Measurements from ENCODE around the gene NPAP1.
"Not testable (repeated sequence)": the region's sequence is repeated elsewhere in the genome, so short reads cannot be mapped to it uniquely, and the experiment has no call there.

The NPAP1 gene, protein sequence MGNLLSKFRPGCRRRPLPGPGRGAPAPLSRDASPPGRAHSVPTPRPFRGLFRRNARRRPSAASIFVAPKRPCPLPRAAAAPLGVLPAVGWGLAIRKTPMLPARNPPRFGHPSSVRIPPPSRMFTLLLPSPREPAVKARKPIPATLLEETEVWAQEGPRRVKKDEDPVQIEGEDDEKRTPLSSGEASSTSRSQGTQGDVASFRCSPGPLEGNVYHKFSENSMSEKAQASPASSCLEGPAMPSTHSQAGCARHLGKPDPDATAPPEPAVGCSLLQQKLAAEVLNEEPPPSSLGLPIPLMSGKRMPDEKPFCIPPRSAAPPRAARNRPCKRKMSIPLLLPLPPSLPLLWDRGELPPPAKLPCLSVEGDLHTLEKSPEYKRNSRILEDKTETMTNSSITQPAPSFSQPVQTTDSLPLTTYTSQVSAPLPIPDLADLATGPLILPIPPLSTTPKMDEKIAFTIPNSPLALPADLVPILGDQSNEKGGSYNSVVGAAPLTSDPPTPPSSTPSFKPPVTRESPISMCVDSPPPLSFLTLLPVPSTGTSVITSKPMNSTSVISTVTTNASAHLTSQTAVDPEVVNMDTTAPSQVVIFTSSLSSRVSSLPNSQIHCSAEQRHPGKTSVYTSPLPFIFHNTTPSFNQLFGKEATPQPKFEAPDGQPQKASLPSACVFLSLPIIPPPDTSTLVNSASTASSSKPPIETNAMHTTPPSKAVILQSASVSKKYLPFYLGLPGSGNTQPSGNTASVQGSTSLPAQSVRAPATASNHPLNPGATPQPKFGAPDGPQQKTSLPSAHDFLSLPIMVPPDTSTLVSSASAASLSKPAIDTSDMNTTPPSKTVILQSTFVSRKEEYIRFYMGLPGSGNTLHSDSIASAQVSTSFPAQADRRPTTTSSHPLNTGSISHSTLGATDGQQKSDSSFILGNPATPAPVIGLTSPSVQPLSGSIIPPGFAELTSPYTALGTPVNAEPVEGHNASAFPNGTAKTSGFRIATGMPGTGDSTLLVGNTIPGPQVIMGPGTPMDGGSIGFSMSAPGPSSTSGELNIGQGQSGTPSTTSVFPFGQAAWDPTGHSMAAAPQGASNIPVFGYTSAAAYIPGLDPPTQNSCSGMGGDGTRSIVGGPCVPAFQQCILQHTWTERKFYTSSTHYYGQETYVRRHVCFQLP

DNA sequence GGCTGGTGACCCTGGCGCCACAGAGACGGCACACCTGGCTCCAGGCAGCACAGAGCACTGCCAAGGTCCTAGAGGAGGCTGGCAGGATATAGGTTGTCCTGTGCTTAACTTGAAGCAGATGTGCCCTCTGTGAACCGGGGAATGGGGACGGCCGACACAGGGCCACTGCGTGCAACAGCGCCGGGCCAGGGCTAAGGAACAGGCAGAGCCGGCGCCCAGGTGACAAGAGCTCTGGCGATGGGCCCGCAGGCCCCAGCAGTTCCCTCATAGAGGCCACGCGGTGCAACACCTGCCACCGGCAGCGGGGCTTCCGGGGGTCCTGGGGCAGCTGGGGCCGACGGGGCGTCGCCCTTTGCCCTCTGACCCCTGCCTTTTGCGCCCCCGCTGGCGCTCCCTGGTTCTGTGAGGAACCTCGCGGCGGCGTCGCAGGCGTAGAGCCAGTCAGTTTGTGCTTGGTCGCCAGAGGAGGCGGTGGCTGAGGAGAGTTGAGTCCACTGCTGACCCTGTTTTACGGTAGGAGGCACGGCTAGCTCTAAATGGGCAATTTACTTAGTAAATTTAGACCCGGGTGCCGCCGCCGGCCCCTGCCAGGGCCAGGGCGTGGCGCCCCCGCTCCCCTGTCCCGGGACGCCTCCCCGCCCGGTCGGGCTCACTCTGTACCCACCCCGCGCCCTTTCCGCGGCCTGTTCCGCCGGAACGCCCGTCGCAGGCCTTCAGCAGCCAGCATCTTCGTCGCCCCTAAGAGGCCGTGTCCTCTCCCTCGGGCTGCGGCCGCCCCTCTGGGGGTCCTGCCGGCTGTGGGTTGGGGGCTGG, at the start of gene NPAP1:
Gene NPAP1 (plus strand): TSS at position 444 of the 813 bp plus-strand sequence. CDS start 93 bp downstream, at position 537.
- TF ChIP-seq, protein P1, sequence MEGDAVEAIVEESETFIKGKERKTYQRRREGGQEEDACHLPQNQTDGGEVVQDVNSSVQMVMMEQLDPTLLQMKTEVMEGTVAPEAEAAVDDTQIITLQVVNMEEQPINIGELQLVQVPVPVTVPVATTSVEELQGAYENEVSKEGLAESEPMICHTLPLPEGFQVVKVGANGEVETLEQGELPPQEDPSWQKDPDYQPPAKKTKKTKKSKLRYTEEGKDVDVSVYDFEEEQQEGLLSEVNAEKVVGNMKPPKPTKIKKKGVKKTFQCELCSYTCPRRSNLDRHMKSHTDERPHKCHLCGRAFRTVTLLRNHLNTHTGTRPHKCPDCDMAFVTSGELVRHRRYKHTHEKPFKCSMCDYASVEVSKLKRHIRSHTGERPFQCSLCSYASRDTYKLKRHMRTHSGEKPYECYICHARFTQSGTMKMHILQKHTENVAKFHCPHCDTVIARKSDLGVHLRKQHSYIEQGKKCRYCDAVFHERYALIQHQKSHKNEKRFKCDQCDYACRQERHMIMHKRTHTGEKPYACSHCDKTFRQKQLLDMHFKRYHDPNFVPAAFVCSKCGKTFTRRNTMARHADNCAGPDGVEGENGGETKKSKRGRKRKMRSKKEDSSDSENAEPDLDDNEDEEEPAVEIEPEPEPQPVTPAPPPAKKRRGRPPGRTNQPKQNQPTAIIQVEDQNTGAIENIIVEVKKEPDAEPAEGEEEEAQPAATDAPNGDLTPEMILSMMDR (IDR thresholded peaks at IDR 0.05; ENCODE audit: poor library complexity, severe bottlenecking), result no peak
- ATAC-seq (ENCODE audit: low read depth) (no peak), DNase-seq (ENCODE audit: low spot score) (no peak)
- H3K9me3 ChIP-seq (ENCODE audit: severe bottlenecking), result peaks cover 4% of the 10 kb centered on the region
- no peaks in the 10 kb centered on the region for H3K4me1 ChIP-seq (ENCODE audit: insufficient read depth, poor library complexity, severe bottlenecking)
- no peak within 1 kb of the TSS for H3K27ac ChIP-seq (ENCODE audit: poor library complexity, severe bottlenecking)
- H3K4me3 ChIP-seq (ENCODE audit: severe bottlenecking), result no peak within 1 kb of the TSS
- no peaks in the 10 kb centered on the region for H3K27me3 ChIP-seq (ENCODE audit: insufficient read depth, poor library complexity, severe bottlenecking)
- H3K36me3 ChIP-seq (ENCODE audit: low read depth), result no peaks in the 10 kb centered on the region

DNA sequence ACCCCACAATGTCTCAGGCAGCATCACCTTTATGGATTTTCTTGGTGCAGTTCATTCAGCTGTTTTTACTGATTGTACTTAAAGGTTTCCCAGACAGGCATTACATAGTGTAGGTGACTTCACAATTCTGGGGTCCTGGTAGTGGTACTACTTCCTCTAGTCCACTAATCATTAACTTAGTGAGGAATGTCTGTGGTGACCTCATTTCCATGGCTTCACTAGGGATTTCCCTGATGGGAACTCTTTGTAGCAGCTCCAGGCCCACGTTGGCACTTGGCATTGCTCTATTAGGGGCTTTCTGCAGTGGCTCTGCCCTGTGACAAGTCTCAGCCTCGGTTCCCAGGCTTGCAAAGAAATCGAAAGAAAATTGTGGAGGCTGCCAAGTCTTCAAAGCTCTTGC, 48.1 kb upstream of the NPAP1 start:
- H3K4me1 ChIP-seq (ENCODE audit: insufficient read depth, poor library complexity, severe bottlenecking), result no peaks in the 10 kb centered on the region
- no peaks in the 10 kb centered on the region for H3K27me3 ChIP-seq (ENCODE audit: insufficient read depth, poor library complexity, severe bottlenecking)
- peaks cover 10% of the 10 kb centered on the region for H3K9me3 ChIP-seq (ENCODE audit: severe bottlenecking)
- H3K27ac ChIP-seq (ENCODE audit: poor library complexity, severe bottlenecking), result no peak overlapping the region
- no peak overlapping the region for H3K4me3 ChIP-seq (ENCODE audit: severe bottlenecking)
- TF ChIP-seq, protein P1 (IDR thresholded peaks at IDR 0.05; ENCODE audit: poor library complexity, severe bottlenecking), result no peak
- H3K36me3 ChIP-seq (ENCODE audit: low read depth), result no peaks in the 10 kb centered on the region
- no peak for ATAC-seq (ENCODE audit: low read depth)
- DNase-seq (ENCODE audit: low spot score), result no peak

DNA sequence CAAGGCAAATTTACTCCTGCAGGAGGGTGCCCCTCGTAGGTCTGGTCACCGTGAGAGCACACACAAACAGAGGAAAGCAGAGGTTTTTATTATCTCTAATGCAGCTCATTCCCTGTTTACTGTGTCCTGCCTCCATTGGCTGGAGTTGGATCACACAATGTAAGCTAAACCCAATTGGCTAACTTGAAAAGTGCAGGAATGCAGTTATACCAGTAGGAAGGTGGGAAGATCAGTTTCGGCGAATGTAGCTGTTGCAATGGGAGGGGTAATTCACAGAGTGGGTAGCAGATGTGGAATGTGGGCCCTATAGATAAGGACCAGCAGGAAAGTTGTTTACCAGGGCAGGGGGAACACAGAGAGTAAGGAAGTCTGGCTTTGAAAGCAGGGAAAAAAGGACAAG, 42.5 kb upstream of the NPAP1 start:
- DNase-seq (ENCODE audit: low spot score) (no peak), ATAC-seq (ENCODE audit: low read depth) (no peak)
- H3K4me3 ChIP-seq (ENCODE audit: severe bottlenecking), result no peak overlapping the region
- H3K27me3 ChIP-seq (ENCODE audit: insufficient read depth, poor library complexity, severe bottlenecking), result no peaks in the 10 kb centered on the region
- H3K27ac ChIP-seq (ENCODE audit: poor library complexity, severe bottlenecking), result no peak overlapping the region
- H3K9me3 ChIP-seq (ENCODE audit: severe bottlenecking), result peaks cover 5% of the 10 kb centered on the region
- no peaks in the 10 kb centered on the region for H3K36me3 ChIP-seq (ENCODE audit: low read depth)
- TF ChIP-seq, protein P1 (IDR thresholded peaks at IDR 0.05; ENCODE audit: poor library complexity, severe bottlenecking), result no peak
- H3K4me1 ChIP-seq (ENCODE audit: insufficient read depth, poor library complexity, severe bottlenecking), result no peaks in the 10 kb centered on the region

DNA sequence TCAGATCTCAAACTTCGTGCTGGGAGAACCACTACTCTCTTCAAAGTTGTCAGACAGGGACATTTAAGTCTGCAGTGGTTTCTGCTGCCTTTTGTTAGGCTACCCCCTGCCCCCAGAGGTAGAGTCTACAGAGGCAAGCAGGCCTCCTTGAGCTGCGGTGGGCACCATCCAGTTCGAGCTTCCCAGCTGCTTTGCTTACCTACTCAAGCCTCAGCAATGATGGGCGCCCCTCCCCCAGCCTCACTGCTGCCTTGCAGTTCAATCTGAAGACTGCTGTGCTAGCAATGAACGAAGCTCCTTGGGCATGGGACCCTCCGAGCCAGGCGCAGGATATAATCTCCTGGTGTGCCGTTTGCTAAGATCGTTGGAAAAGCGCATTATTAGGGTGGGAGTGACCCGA, 36.2 kb upstream of the NPAP1 start:
- not testable (repeated sequence) for ATAC-seq (ENCODE audit: low read depth); H3K4me1 ChIP-seq (ENCODE audit: insufficient read depth, poor library complexity, severe bottlenecking); H3K27me3 ChIP-seq (ENCODE audit: insufficient read depth, poor library complexity, severe bottlenecking); H3K4me3 ChIP-seq (ENCODE audit: severe bottlenecking); DNase-seq (ENCODE audit: low spot score); H3K36me3 ChIP-seq (ENCODE audit: low read depth); H3K9me3 ChIP-seq (ENCODE audit: severe bottlenecking); H3K27ac ChIP-seq (ENCODE audit: poor library complexity, severe bottlenecking)

Measured in RWPE2 (cell line).